GM19351 (cell line): ENCODE results near the gene LGALS13.
"Not testable (repeated sequence)": the region's sequence is repeated elsewhere in the genome, so short reads cannot be mapped to it uniquely, and the experiment has no call there.

Experiments
- ATAC-seq: cut with Tn5 transposase; IDR thresholded peaks from one replicate; pipeline ENCODE4 v1.9.1; 2021; ENCODE audit warnings: mild to moderate bottlenecking, moderate library complexity; ENCODE audit not compliant: unreplicated experiment

The LGALS13 gene

GRCh38 chr19:39613597-39613996, 11.3 kb downstream of the LGALS13 start:
- no peak for ATAC-seq

GRCh38 chr19:39617745-39618144, 15.4 kb downstream of the LGALS13 start:
- ATAC-seq, result no peak

- ATAC-seq, result no peak
Observed at GRCh38 chr19:39623946-39624345, 21.6 kb downstream of the LGALS13 start.

GRCh38 chr19:39627631-39628030, 25.3 kb downstream of the LGALS13 start:
- ATAC-seq, result not testable (repeated sequence)

- no peak for ATAC-seq
Observed at GRCh38 chr19:39631178-39631577, 28.9 kb downstream of the LGALS13 start.

GRCh38 chr19:39631626-39632025, 29.3 kb downstream of the LGALS13 start:
- no peak for ATAC-seq

GRCh38 chr19:39637891-39638290, 35.6 kb downstream of the LGALS13 start:
- ATAC-seq, result no peak

GRCh38 chr19:39641773-39642172, 39.4 kb downstream of the LGALS13 start:
- ATAC-seq, result no peak

- ATAC-seq, result no peak
Observed at GRCh38 chr19:39643591-39643990, 41.3 kb downstream of the LGALS13 start.

GRCh38 chr19:39645800-39646411, 43.6 kb downstream of the LGALS13 start:
- no peak for ATAC-seq

GRCh38 chr19:39647918-39648317, 45.6 kb downstream of the LGALS13 start:
- ATAC-seq, result no peak

- no peak for ATAC-seq
Observed at GRCh38 chr19:39655613-39656012, 53.3 kb downstream of the LGALS13 start, which contains the start of gene LGALS16. LGALS16 (plus strand) TSS chr19:39655913; CDS start chr19:39655962, 49 bp downstream.
